ENCODE data around the gene C2CD2L. TPM values are rescaled to one million over a fixed set of nuclear protein-coding genes. Genes with fewer than 3 reads are reported as not detected.

C2CD2L gene
- total RNA-seq, 2 experiments from 2014 or later: 32.2 to 32.6 TPM

Other genes starting within 250 kb of the C2CD2L start
- 1 to 10 TPM; 1.9 to 2.2 TPM for gene CXCR5, start 223.5 kb upstream of the C2CD2L start, total RNA-seq
- 100 to 1,000 TPM; 116 to 128 TPM for gene BCL9L, start 181.4 kb upstream of the C2CD2L start, total RNA-seq
- under 1 TPM in 1 of 2 experiments, not detected in 1; 0.44 TPM for gene UPK2, start 151.0 kb upstream of the C2CD2L start, total RNA-seq
- gene FOXR1, start 135.6 kb upstream of the C2CD2L start, total RNA-seq: not detected
- 10 to 100 TPM; 66.8 to 74.2 TPM for gene CENATAC, start 109.2 kb upstream of the C2CD2L start, total RNA-seq
- 1,000 to 10,000 TPM; 1,397 to 1,460 TPM for gene RPS25, start 89.0 kb upstream of the C2CD2L start, total RNA-seq
- gene TRAPPC4, start 88.6 kb upstream of the C2CD2L start, total RNA-seq: 10 to 100 TPM; 80.5 to 84.4 TPM
- 10 to 100 TPM; 20.3 to 23.9 TPM for gene SLC37A4, start 76.5 kb upstream of the C2CD2L start, total RNA-seq
- gene HYOU1, start 50.1 kb upstream of the C2CD2L start, total RNA-seq: 10 to 100 TPM; 76.5 to 83.1 TPM
- gene VPS11, start 39.5 kb upstream of the C2CD2L start, total RNA-seq: 10 to 100 TPM; 41.2 to 46.2 TPM
- gene HMBS, start 22.5 kb upstream of the C2CD2L start, total RNA-seq: 10 to 100 TPM; 18.0 to 18.8 TPM
- gene DPAGT1, start 5.5 kb upstream of the C2CD2L start, total RNA-seq: 10 to 100 TPM; 43.2 to 56.1 TPM
- 10 to 100 TPM; 52.4 to 52.6 TPM for gene HINFP, start 14.2 kb downstream of the C2CD2L start, total RNA-seq
- not detected for gene ABCG4, start 41.7 kb downstream of the C2CD2L start, total RNA-seq
- gene NLRX1, start 61.4 kb downstream of the C2CD2L start, total RNA-seq: 10 to 100 TPM; 20.7 to 25.2 TPM
- gene NHERF4, start 78.1 kb downstream of the C2CD2L start, total RNA-seq: under 1 TPM in 1 of 2 experiments, not detected in 1; 0.30 TPM
- gene CBL, start 99.0 kb downstream of the C2CD2L start, total RNA-seq: 10 to 100 TPM; 45.1 to 45.2 TPM
- gene MCAM, start 209.8 kb downstream of the C2CD2L start, total RNA-seq: 1 to 10 TPM; 2.4 to 2.9 TPM
- 10 to 100 TPM; 32.2 to 32.9 TPM for gene RNF26, start 227.2 kb downstream of the C2CD2L start, total RNA-seq
- gene C1QTNF5, start 233.5 kb downstream of the C2CD2L start, total RNA-seq: not detected
- not detected for gene MFRP, start 239.4 kb downstream of the C2CD2L start, total RNA-seq

All from activated naive CD8-positive, alpha-beta T cell treated with anti-CD3 and anti-CD28 coated beads, Interleukin-2, amount 10 ng/mL, durations not matched to agents 7 days and 5 days (primary cell).